GM23248 (cell line): ENCODE measurements around the gene GLB1L2. TPM values are rescaled to one million over a fixed set of nuclear protein-coding genes. Genes with fewer than 3 reads are reported as not detected.

ENCODE experiments used
- DNase-seq: peaks from one replicate; pipeline ENCODE4 v3.0.0-alpha.2; 2015
- H2AFZ ChIP-seq: fragments of 200-600 bp; sonication (generic); 2 replicates; pipeline ENCODE4 v1.6.1; 2016; ENCODE audit warnings: antibody characterized with exemption
- H3F3A ChIP-seq: fragments of 200-600 bp; sonication (generic); 2 replicates; pipeline ENCODE4 v1.6.1; 2016; ENCODE audit warnings: mild to moderate bottlenecking, antibody characterized with exemption, mixed run types; ENCODE audit not compliant: insufficient read depth
- H3K27ac ChIP-seq: fragments of 200-600 bp; sonication (generic); 2 replicates; pipeline ENCODE4 v1.5.1; 2016; ENCODE audit warnings: mild to moderate bottlenecking
- H3K27me3 ChIP-seq: fragments of 200-600 bp; sonication (generic); replicated peaks from 2 replicates; pipeline ENCODE4 v1.6.1; 2016; ENCODE audit warnings: mild to moderate bottlenecking; ENCODE audit not compliant: insufficient read depth
- H3K36me3 ChIP-seq: fragments of 200-600 bp; sonication (generic); 2 replicates; pipeline ENCODE4 v1.6.1; 2016; ENCODE audit warnings: low read depth, mild to moderate bottlenecking
- H3K4me1 ChIP-seq: fragments of 200-600 bp; sonication (generic); 2 replicates; pipeline ENCODE4 v1.6.1; 2016; ENCODE audit warnings: mild to moderate bottlenecking; ENCODE audit not compliant: insufficient read depth
- H3K4me2 ChIP-seq: fragments of 200-600 bp; sonication (generic); one replicate; pipeline ENCODE4 v1.6.1; 2016; ENCODE audit warnings: mild to moderate bottlenecking; ENCODE audit not compliant: unreplicated experiment
- H3K4me3 ChIP-seq: fragments of 200-600 bp; sonication (generic); 2 replicates; pipeline ENCODE4 v1.5.1; 2016; ENCODE audit warnings: mild to moderate bottlenecking
- H3K79me2 ChIP-seq: fragments of 200-600 bp; sonication (generic); 2 replicates; pipeline ENCODE4 v1.6.1; 2016; ENCODE audit warnings: mild to moderate bottlenecking; ENCODE audit not compliant: insufficient read depth
- H3K9ac ChIP-seq: fragments of 200-600 bp; sonication (generic); 2 replicates; pipeline ENCODE4 v1.6.1; 2016; ENCODE audit warnings: mild to moderate bottlenecking
- H3K9me2 ChIP-seq: fragments of 200-600 bp; sonication (generic); 2 replicates; pipeline ENCODE4 v1.6.1; 2016; ENCODE audit warnings: mixed run types, mild to moderate bottlenecking, moderate library complexity; ENCODE audit not compliant: insufficient read depth
- H3K9me3 ChIP-seq: fragments of 200-600 bp; sonication (generic); one replicate; pipeline ENCODE4 v1.6.1; 2017; ENCODE audit warnings: low read depth
- H4K20me1 ChIP-seq: fragments of 200-600 bp; sonication (generic); 2 replicates; pipeline ENCODE4 v1.6.0; 2016; ENCODE audit not compliant: insufficient read depth
- EZH2 ChIP-seq: fragments of 200-600 bp; sonication (generic); IDR thresholded peaks from 2 replicates; pipeline ENCODE4 v1.6.1; 2018; ENCODE audit warnings: antibody characterized with exemption, mild to moderate bottlenecking; ENCODE audit not compliant: insufficient read depth, poor library complexity, severe bottlenecking
- EZH2phosphoT487 ChIP-seq: fragments of 200-600 bp; sonication (generic); IDR thresholded peaks from 2 replicates; pipeline ENCODE4 v1.6.1; 2018; ENCODE audit warnings: antibody characterized with exemption, moderate library complexity, mild to moderate bottlenecking, low read depth; ENCODE audit not compliant: insufficient read depth
- WGBS, 2 experiments: methylation state at CpG; one replicate each; pipeline ENCODE4 v1.1.6; 2015 to 2017; ENCODE audit warnings: low lambda C conversion rate in 2 of 2, low coverage in 1 of 2; ENCODE audit errors: missing lambda C conversion rate in 2 of 2; 5-methylcytosine and 5-hydroxymethylcytosine counted together
- in situ Hi-C: fragments of 300-500 bp; cut with MboI; formaldehyde crosslinking; loops from 2 replicates; pipeline ENCODE4 v1.15.0; 2020
- polyA plus RNA-seq: library from polyadenylated mRNA; unstranded; fragments of >200 nt; fragmentation: Nextera tagmentation; extraction: Ambion mirVana; gene quantifications from 2 replicates; pipeline ENCODE4 v1.2.1, GENCODE V29; 2016
- total RNA-seq: library from RNA; depleted of rRNA; stranded (reverse); fragments of >200 nt; shearing (Covaris generic); gene quantifications from 2 replicates; pipeline ENCODE4 v1.2.3, GENCODE V29; 2014

Gene GLB1L2
- total and polyA plus RNA-seq, 2 experiments from 2014 or later, result 0.11 TPM; not detected in 1

DNA sequence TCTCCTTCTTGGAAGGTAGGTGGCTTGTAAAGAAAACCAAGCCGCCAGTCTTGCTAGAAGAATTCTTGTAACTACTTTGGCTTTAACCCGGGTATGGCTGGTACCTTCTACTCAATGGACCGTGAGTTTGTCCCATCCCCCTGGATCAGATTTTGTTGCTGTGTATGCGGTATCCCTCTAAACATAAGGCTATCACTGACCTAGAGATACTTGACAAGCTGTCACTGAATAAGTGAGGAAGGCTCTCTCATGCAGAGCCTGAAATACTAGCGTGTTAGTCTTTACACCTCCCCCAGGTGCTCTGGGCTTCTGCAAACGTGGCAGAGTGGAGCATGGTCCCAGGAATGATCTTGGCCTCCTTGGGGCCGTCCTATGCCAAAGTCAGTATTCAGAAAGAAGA is 34.5 kb downstream of the GLB1L2 start:
- Histone ChIP-seq H3K27me3 (no peaks in the 10 kb centered on the region), H3K79me2 (no peaks in the 10 kb centered on the region), H3K27ac (no peak overlapping the region), H4K20me1 (no peaks in the 10 kb centered on the region), H3K9me2 (no peaks in the 10 kb centered on the region), H3K9me3 (no peaks in the 10 kb centered on the region), H3K4me1 (no peaks in the 10 kb centered on the region), H3K9ac (no peak overlapping the region), H2AFZ (no peak overlapping the region), H3K4me2 (no peak overlapping the region), H3K36me3 (no peaks in the 10 kb centered on the region), H3F3A (no peaks in the 10 kb centered on the region), H3K4me3 (no peak overlapping the region)
- no peak for DNase-seq
- 32 to 38% methylated on average over 7 of the region's 7 CpGs for WGBS, 2 experiments
- in situ Hi-C loops, result no loop called here
- no peak for TF ChIP-seq EZH2

DNA sequence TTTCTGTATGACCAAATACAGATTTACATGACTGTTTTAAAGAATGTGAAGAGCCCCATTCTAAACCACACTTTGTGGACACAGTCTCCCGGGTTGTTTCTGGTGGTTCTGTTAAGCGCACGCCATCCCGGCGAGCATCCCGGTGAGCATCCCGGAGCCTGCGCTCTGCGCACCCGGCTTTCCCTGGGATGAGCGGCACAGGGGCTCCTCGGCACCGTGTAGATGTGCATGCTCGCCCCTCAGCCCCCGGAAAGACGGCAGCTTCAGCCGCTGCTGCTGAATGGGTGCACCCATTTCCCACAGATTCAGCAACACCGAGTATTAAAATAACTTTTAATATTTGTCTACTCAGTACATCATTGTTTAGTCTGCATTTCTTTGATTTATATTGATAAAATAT is 36.0 kb downstream of the GLB1L2 start:
- no peak overlapping the region for H3K27ac ChIP-seq
- 65 to 66% methylated on average over 18 of the region's 18 CpGs for WGBS, 2 experiments
- no peaks in the 10 kb centered on the region for H3K36me3 ChIP-seq
- H3K4me2 ChIP-seq, result no peak overlapping the region
- H4K20me1 ChIP-seq, result no peaks in the 10 kb centered on the region
- no peaks in the 10 kb centered on the region for H3K9me2 ChIP-seq
- no peak for DNase-seq
- no peak overlapping the region for H2AFZ ChIP-seq
- no peaks in the 10 kb centered on the region for H3F3A ChIP-seq
- no peaks in the 10 kb centered on the region for H3K27me3 ChIP-seq
- no peaks in the 10 kb centered on the region for H3K79me2 ChIP-seq
- no peak overlapping the region for H3K4me3 ChIP-seq
- no peaks in the 10 kb centered on the region for H3K9me3 ChIP-seq
- TF ChIP-seq EZH2phosphoT487 (no peak), EZH2 (no peak)
- in situ Hi-C loops, result no loop called here
- no peak overlapping the region for H3K9ac ChIP-seq
- no peaks in the 10 kb centered on the region for H3K4me1 ChIP-seq

DNA sequence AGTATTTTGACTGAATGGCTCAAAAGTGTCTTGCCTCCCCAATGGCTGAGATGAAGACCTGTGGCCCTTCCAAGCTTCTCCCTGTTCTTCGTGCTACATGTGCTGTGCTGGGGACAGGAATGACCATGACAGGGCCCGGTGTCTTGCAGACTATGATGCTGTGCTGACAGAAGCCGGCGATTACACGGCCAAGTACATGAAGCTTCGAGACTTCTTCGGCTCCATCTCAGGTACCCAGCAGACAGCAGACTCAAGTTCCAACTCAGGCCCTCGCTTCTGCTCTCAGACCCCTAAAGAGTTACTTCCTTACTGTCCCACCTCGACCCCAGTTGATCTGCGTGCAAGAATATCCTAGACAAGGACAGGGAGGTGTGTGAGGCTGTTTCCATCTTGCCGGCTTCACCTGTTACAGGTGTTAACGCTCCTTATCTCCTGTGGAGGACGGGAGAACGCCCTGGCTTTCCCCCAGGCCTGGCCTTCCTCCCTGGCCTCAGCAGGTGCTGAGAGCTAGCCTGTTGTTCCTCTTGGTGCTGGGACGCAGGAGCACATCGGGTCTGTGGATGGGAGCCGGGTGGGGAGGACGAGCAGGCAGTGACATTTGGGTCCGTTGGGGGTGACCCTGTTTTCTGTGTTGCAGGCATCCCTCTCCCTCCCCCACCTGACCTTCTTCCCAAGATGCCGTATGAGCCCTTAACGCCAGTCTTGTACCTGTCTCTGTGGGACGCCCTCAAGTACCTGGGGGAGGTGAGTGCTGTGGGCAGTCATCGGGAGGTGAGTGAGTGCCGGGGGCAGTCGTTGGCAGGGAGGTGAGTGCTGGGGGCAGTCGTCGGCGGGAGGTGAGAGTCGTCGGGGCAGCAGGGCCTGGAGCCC is 38.1 kb downstream of the GLB1L2 start:
- TF ChIP-seq EZH2phosphoT487 (no peak), EZH2 (no peak)
- no peak overlapping the region for H2AFZ ChIP-seq
- H3K27me3 ChIP-seq, result no peaks in the 10 kb centered on the region
- H3K4me2 ChIP-seq, result no peak overlapping the region
- H3K9me3 ChIP-seq, result no peaks in the 10 kb centered on the region
- in situ Hi-C loops, result no loop called here
- no peak overlapping the region for H3K4me3 ChIP-seq
- H3K36me3 ChIP-seq, result no peaks in the 10 kb centered on the region
- H3F3A ChIP-seq, result no peaks in the 10 kb centered on the region
- H3K79me2 ChIP-seq, result no peaks in the 10 kb centered on the region
- no peaks in the 10 kb centered on the region for H3K9me2 ChIP-seq
- H4K20me1 ChIP-seq, result no peaks in the 10 kb centered on the region
- no peak overlapping the region for H3K27ac ChIP-seq
- no peaks in the 10 kb centered on the region for H3K4me1 ChIP-seq
- no peak overlapping the region for H3K9ac ChIP-seq
- no peak for DNase-seq
- 51 to 56% methylated on average over 29 to 30 of the region's 30 CpGs for WGBS, 2 experiments

DNA sequence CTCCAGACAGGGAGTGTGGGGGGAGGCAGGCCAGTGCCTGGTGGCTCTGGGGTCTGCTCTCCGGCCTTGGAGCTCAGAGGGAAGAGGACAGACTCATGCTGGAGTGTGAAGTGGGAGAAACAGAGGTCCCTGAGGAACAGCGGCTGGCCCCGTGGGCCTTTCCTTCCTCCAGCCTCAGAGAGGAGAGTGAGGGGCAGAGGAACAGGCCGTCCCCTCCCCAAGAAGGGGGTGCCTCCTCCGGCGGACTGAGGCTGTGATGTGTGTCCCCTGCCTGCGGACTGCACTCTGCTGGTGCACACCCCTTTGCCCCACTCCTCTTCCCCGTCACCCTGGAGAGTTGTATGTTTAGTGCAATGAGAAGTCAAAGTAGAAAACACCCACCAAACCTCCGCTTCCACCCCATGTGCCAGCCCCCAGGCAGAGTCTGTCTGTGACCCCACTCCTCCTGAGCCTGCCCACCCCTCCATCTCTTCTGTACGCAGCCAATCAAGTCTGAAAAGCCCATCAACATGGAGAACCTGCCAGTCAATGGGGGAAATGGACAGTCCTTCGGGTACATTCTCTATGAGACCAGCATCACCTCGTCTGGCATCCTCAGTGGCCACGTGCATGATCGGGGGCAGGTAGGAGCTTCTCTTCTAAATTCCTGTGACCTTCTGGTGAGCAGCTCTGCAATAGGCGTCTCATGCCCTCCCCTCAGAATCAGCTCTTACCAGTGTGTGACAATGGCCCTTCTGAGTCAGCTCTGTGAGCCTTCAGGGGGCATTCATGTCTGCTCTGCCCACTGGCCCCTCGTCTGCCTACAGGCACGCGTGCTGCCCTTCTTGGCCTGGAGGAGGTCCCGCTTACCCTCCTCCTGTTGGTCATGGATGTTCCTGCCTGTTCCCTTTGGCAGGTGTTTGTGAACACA is 39.0 kb downstream of the GLB1L2 start:
- H3K9me2 ChIP-seq, result no peaks in the 10 kb centered on the region
- no peaks in the 10 kb centered on the region for H4K20me1 ChIP-seq
- no peaks in the 10 kb centered on the region for H3K36me3 ChIP-seq
- no peak for DNase-seq
- no peak overlapping the region for H3K4me2 ChIP-seq
- H2AFZ ChIP-seq, result no peak overlapping the region
- in situ Hi-C loops, result no loop called here
- no peaks in the 10 kb centered on the region for H3K27me3 ChIP-seq
- H3K9ac ChIP-seq, result no peak overlapping the region
- H3K27ac ChIP-seq, result no peak overlapping the region
- TF ChIP-seq EZH2 (no peak), EZH2phosphoT487 (no peak)
- H3K4me1 ChIP-seq, result no peaks in the 10 kb centered on the region
- H3K79me2 ChIP-seq, result no peaks in the 10 kb centered on the region
- H3K4me3 ChIP-seq, result no peak overlapping the region
- no peaks in the 10 kb centered on the region for H3K9me3 ChIP-seq
- 41 to 49% methylated on average over 18 to 19 of the region's 19 CpGs for WGBS, 2 experiments
- H3F3A ChIP-seq, result no peaks in the 10 kb centered on the region
